SIG-M5 treated with dmso at 0.1 percent for 504 hours (cell line): Measurements from ENCODE around the gene CAND2.
"Not testable (repeated sequence)": the region's sequence is repeated elsewhere in the genome, so short reads cannot be mapped to it uniquely, and the experiment has no call there.

Source experiments
- DNase-seq: peaks from one replicate; lab custom pipeline; 2025; ENCODE audit not compliant: unreplicated experiment; lab: John Stamatoyannopoulos, UW

Gene CAND2

DNA sequence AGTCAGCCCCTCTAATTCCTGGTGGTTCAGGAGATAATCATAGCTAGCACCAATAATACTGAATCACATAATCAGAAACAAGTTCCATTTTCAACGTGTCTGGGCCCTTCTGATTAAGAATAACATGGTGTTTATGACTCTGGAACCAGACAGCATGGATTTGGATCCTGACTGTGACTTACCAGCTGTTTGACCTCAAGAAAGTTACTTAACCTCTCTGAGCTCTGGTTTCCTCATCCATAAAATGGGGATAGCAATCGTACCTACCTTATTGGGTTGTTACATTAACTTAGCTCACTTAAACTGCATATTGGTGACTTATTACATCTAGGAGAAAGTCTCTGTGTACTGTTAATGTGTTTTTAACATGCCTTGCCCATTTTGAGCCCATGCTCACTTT is 26.7 kb upstream of the CAND2 start:
- DNase-seq, result no peak

GRCh38 chr3:12771236-12771635 is 25.2 kb upstream of the CAND2 start:
- DNase-seq, result no peak

GRCh38 chr3:12772462-12772861 is 24.0 kb upstream of the CAND2 start:
- DNase-seq, result no peak

GRCh38 chr3:12773030-12773709 is 23.3 kb upstream of the CAND2 start:
- DNase-seq, result no peak

DNA sequence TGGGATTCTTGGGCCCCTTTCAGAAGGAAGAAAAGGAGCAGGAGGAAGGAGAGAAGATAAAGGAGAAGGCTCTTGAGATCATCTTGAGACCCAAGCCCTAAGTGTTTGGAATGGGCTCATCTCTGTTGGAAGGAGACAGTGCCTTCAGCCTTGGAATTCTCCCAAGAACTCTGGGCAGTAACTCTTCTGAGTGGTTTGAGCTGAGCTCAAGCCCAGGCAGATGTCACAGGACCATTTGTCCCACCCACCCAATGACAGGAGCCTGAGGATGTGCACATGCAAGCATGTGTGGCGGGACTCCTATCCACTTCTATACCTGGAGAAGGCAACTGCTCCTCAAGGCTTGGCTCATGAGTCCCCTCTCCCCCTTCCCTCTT is 22.8 kb upstream of the CAND2 start:
- no peak for DNase-seq

DNA sequence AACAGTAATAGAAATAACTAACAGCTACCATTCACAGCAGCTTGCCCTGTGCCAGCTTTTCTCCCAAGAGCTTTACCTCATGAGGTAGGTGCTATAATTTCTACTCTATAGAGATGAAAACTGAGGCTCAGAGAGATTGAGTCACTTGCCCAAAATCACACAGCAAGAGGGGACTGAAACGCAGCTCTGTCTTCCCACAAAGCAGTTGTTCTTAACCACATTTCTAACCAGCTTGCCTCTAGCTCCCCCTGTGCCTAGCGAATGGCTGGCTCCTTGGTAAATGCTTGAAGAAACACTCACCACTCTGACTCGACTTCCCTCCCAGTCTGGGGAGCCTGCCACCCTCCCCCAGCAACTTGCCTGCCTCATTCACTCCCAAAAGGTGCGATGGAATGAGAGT is 21.9 kb upstream of the CAND2 start:
- DNase-seq, result no peak

DNA sequence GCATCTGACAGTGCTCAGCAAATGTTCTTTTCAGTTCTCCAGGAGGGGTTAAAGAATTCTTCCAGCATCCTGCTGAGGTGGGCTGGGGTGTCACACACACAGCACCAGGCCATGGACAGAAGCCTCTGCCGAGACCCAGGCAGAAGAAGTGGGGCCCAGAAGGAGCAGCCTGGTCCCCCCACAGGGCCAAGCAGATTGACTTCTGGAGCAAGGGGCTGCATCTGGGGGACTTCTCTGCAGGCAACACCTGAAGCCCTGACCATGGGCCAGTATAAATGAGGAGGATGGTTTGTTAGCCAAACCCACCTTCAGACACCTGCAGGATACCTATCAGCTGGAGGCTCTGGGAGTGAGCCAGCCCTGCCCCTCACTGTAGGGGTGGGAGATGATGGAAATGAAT is 21.3 kb upstream of the CAND2 start:
- DNase-seq, result no peak

DNA sequence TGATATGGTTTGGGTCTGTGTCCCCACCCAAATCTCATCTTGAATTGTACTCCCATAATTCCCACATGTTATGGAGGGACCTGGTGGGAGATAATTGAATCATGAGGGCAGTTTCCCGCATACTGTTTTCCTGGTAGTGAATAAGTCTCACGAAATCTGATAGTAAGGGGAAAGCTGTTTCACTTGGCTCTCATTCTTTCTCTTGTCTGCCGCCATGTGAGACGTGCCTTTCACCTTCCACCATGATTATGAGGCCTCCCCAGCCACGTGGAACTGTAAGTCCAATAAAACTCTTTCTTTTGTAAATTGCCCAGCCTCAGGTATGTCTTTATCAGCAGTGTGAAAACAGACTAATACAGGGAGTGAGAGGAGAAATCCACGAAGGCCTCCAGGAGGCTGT is 20.5 kb upstream of the CAND2 start:
- DNase-seq, result not testable (repeated sequence)

DNA sequence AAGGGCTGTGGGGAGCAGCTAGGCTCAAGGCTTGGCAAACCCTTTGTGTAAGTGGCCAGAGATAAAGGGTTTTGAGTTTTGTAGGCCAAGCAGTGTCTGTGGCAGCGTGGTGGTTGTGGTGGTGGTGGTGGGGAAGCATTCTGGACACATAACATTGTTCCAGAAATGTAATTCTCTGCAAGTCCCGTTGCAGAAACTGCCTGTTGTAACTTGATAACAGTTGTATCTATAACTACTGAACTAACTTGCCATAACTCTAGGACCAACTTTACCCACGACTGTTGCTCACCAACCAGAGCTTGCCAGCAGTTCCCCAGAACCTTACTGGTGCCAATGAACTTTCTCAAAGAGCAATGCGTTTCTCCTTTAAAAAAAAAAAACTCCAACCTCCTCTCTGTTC is 19.3 kb upstream of the CAND2 start:
- DNase-seq, result no peak

GRCh38 chr3:12780751-12781150 is 15.7 kb upstream of the CAND2 start:
- DNase-seq, result no peak

DNA sequence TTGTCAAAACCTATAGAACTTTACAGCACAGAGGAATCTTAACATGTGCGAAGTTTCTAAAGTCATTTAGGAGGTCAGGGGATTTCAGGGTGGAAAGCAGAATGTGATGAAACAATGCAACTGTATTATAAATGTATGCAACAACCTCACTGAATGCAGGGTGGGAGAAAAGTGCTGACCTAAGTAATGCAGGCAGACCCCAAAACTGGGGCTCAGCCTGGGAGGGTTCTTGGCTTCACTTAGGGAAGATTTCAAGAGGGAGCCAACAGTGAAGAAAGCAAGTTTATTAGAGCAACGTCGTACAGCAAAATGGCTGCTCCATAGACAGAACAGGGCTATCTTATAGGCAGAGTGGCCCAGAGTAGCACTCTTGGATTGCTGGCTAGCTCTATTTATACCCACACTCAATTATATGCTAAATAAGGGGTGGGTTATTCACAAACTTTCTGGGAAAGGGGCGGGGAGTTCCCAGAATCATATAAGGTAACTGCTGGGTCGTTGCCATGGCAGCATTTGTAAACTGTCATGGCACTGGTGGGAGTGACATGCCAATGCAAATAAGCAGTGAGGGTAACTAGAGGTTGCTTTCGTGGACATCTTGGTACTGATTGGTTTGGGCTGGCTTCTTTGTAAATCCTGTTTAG is 14.2 kb upstream of the CAND2 start:
- DNase-seq, result no peak

DNA sequence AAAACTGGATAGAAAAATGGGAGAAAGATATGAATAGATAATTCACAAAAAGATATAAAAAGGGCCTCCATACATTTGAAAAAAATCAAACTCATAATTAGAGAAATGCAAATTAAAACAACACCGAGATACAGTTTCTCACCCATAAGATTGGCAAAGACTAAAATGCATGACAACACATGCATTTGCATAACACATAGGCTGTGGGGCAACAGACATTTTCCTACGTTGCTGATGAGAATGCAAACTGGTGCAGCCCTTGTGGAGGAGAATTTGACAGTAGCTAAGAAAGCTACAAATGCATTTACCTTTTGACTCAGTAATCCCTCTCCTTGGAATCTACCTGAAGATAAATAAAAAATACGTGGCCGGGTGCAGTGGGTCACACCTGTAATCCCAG is 11.4 kb upstream of the CAND2 start:
- no peak for DNase-seq

- not testable (repeated sequence) for DNase-seq
Observed at GRCh38 chr3:12787346-12787745, 9.1 kb upstream of the CAND2 start.

DNA sequence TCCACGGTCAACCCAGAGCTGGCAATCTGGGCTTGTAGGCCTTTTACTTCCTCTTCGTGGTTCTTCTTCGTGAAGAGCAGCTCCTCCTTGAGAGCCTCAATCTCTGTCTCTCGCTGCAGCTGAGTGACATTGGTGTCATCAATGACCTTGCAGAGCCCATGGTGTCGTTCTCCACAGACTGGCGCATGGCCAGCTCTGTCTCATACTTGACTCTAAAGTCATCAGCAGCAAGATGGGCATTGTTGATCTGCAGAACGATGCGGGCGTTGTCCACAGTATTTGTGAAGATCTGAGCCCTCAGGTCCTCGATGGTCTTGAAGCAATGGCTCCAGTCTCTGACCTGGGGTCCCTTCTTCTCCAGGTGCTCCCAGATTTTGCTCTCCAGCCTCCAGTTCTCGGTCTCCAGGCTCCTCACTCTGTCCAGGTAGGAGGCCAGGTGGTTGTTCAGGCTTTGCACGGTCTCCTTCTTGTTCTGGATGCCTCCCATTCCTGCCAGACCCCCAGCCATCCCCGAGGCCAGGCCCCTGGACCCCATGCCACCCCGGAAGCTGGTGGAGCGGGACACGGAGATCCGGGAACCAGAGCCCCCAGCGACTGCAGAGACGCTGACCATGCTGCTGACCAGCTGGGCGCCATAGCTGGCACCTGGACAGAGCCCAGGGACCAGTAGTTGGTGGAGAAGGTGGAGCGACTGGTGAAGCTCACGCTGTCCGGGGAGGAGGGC is 8.4 kb upstream of the CAND2 start:
- DNase-seq, result not testable (repeated sequence)

DNA sequence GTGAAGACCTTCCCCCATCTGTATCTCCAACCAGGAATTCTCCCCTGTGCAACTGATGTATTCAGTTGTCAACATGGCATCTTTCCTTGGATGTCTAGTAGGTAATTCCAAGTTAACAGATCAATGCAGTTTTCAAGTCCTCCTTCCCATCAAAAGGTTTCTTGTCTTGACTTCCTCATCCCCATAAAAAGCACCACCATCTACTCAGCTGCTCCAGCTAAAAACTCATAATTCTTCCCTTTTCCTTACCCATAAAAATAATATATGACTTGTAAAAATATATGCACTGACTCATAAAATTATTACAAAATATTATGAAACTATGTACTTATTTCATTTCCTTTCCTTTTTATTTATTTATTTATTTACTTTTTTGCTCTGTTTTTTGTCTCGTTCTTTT is 5.0 kb upstream of the CAND2 start:
- DNase-seq, result no peak

GRCh38 chr3:12793701-12794100 is 2.8 kb upstream of the CAND2 start:
- DNase-seq, result no peak

GRCh38 chr3:12797124-12797891 is 828 bp downstream of the CAND2 start:
- no peak for DNase-seq

- DNase-seq, result no peak
Observed at GRCh38 chr3:12797892-12798558, 1.5 kb downstream of the CAND2 start.

DNA sequence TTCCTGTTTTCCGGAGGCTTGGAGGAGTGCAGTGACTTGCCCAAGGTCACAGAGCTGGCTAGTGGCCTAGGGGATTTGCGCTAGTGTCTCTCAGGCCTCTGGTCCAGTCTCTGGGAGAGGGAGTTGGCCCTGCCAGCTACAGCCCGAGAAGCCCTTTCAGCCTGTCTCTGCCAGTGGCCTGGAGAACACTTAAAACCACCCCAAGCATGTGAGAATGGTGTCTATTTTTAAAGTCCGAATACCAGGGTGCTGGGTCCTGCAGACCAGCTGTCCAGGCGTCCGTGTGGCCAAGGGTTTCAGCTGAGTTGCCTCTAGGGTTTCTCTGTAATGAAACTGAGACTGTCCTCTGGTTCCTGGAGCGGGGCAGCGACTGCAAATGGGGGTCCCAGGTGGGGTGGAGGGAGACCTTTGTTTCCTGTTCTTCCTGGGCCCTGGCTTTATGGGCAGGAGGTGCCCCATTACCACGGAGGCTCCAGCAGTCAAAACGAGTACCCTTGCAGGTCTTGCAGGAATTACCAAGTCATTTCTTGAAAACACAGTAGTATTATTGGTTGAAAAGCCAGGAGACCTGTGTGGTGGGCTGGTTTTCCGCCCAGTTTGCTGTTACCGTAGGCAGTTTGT is 2.2 kb downstream of the CAND2 start:
- DNase-seq, result no peak

DNA sequence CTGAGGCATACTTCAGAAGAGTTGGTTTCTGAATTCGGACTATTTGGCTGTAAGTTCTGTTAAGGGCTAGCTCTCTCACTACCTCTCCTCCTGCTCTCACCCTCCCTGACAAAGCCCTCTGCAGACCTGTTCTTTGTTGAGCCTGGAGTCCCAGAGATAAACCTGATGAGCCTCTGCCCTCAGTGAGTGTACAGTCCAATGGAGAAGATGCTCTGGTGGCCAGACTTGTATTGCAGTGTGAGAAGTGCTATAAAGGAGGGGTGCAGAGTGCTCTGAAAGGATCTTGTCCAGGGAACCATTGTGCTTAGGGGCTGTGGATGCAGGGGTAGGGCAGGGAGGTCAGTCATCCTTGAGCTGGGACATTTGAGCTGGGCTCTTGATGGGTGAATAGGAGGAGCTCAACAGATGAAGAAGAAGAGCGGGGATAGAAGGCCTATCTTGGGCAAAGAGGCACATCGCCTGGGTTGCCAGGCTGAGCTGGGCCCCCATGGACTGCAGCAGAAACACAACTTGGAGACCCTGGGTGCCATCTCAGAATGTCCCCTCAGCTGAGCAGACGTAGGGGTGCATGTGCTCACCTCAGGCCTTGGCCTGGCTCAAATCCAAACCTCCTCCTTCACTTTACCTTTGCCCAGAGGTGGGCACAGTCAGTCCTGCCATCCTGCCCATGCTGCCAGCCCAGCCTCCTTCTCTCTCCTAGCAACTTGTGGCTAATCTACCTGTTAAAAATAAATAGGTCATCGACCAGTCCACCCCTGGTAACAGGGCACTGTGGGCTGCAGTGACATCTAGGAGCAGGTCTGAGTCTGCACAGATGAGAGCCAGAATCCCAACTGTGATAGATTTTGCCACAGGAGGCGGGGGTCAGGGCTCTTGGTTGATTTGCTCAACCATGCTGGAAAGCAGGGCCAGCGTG is 3.3 kb downstream of the CAND2 start:
- DNase-seq, result no peak
